Measurements from ENCODE around the gene RSF1. TPM values are rescaled to one million over a fixed set of nuclear protein-coding genes. Genes with fewer than 3 reads are reported as not detected.
"Not testable (repeated sequence)": the region's sequence is repeated elsewhere in the genome, so short reads cannot be mapped to it uniquely, and the experiment has no call there.

RSF1 gene, protein sequence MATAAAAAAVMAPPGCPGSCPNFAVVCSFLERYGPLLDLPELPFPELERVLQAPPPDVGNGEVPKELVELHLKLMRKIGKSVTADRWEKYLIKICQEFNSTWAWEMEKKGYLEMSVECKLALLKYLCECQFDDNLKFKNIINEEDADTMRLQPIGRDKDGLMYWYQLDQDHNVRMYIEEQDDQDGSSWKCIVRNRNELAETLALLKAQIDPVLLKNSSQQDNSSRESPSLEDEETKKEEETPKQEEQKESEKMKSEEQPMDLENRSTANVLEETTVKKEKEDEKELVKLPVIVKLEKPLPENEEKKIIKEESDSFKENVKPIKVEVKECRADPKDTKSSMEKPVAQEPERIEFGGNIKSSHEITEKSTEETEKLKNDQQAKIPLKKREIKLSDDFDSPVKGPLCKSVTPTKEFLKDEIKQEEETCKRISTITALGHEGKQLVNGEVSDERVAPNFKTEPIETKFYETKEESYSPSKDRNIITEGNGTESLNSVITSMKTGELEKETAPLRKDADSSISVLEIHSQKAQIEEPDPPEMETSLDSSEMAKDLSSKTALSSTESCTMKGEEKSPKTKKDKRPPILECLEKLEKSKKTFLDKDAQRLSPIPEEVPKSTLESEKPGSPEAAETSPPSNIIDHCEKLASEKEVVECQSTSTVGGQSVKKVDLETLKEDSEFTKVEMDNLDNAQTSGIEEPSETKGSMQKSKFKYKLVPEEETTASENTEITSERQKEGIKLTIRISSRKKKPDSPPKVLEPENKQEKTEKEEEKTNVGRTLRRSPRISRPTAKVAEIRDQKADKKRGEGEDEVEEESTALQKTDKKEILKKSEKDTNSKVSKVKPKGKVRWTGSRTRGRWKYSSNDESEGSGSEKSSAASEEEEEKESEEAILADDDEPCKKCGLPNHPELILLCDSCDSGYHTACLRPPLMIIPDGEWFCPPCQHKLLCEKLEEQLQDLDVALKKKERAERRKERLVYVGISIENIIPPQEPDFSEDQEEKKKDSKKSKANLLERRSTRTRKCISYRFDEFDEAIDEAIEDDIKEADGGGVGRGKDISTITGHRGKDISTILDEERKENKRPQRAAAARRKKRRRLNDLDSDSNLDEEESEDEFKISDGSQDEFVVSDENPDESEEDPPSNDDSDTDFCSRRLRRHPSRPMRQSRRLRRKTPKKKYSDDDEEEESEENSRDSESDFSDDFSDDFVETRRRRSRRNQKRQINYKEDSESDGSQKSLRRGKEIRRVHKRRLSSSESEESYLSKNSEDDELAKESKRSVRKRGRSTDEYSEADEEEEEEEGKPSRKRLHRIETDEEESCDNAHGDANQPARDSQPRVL (N-terminal part only)
- total RNA-seq = 19.9 TPM

DNA sequence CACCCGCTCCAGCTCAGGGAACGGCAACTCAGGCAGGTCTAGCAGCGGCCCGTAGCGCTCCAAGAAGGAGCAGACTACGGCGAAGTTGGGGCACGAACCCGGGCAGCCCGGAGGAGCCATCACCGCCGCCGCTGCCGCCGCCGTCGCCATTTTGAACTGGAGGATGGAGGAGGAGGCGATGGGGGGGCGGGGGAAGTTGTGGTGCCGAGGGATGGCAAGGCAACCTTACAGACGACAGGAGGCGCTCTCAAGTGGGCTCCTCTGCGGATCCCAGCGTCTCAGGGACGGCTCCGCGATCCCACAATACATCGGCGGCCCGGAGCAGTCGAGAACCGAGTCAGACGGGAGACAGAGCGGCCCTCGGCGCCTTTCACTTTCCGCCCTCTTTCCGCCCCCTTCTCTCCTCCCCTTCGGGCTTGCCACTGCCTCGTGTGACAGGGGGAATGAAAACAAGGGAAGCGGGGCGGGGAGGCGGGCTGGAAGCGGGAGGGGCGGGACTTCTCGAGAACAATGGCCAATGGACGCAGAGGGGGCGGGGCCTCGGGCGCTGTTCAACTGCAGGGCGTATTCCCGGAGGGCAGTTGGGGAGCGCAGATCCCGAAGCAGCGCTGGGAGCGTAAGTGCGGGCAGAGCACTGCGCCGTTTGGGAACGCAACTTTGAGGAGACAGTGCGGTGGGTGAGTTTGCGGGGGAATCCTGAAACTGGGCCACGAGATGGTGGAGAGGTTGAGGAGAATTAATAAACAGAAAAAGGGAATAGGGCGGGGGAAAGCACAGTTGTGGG lies at the start of gene RSF1, which contains the start of gene AAMDC:
Gene RSF1 (minus strand): TSS at position 158 of the 784 bp plus-strand sequence. CDS start 8 bp downstream, at position 150.
Gene AAMDC (plus strand): TSS at position 580 of the 784 bp plus-strand sequence. CDS start 21,353 bp downstream, outside the sequence.
- DNase-seq (ENCODE audit: low spot score) (peak; percentile 99), ATAC-seq (peak; percentile 91)

DNA sequence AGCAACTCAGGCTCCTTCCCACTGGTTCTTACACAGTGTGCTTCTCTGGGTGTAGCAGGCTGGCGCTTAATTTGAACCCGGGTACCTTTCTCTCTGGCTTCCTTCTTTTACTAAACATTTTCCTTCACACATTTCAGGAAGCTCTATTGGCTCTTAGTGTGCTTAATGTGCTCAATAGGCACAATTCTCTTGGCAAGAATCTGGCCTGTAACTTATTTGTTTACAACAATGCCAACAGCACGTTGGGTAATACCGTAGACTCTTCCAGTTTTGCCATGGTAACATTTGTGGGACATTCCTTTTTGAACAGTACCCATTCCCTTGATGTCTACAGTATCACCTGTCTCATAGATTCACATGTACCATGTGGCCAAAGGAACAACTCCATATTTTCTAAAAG lies 48.2 kb upstream of the RSF1 start:
- DNase-seq (ENCODE audit: low spot score) (no peak), ATAC-seq (peak; percentile 65)

DNA sequence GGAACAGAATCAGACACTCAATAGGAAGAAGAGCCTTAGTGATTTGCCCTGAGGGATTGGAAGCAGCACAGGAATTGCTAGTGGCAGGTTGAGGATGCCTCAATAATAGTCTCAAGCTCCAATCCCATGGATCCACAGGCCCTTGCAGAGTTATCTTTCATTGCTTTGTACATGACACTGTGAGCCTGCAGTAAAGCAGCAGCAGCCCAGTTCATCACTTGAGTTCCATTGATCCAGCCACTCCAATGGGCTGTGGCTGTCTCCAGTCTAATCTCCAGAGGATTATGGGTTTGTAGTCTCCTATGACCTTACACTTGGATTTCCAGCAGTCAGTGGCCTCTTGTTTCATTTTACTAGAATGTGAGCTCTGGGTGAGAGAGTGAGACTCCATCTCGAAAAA lies 45.8 kb upstream of the RSF1 start:
- ATAC-seq (no peak), DNase-seq (ENCODE audit: low spot score) (no peak)

DNA sequence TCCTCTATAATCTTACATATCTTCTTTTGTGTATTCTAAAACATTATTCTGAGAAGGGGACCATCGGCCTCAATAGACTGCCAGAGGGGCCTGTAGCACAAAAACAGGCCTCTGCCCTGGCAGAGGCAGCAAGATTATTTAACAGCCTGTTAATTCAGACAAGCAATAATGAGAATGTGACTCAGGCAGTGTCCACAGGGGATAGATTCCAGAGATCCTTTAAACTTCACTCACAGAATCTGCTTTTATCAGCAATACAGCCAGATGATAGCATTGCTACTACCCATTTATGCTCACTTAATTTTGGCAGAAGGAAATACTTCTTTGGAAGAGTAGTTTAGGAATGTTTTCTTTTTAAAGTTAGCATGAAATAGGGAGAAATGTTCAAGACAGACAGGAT lies 45.3 kb upstream of the RSF1 start:
- no peak for DNase-seq (ENCODE audit: low spot score)
- no peak for ATAC-seq

DNA sequence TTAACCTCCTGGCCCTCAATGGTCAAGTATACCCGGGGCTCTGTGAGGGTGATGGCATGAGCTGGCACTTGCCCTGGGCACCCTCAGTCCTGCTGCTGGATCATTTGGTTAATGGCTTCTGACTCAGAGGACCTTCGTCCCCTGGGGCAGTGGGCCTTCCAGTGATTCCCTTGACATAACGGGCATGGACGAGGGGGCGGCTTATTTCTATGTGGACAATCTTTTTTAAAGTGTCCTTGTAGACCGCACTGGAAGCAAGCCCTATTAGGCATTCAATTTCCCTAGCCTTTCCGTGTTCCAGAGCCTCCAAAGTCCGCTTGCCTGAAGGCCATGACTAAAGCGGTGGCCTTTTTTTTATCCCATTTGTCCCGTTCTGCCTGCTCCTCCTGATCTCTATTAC lies 40.9 kb upstream of the RSF1 start:
- not testable (repeated sequence) for ATAC-seq; DNase-seq (ENCODE audit: low spot score)

DNA sequence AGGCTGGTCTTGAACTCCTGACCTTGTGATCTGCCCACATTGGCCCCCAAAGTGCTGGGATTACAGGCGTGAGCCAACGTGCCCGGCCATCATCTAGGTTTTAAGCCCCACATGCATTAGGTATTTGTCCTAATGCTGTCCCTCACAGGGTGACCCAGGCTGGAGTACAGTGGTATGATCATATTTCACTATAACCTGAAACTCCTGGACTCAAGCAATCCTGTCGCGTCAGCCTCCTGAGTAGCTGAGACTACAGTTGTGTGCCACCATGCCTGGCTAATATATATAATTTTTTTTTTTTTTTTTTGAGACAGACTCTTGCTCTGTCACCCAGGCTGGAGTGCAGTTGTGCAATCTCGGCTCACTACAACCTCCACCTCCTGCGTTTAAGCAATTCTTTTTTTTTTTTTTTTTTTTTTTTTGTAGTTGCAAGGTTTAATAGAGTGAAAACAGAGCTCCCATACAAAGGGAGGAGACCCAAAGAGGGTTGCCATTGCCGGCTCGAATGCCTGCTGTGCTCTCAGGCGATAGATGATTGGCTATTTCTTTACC lies 37.5 kb upstream of the RSF1 start:
- not testable (repeated sequence) for DNase-seq (ENCODE audit: low spot score); ATAC-seq

DNA sequence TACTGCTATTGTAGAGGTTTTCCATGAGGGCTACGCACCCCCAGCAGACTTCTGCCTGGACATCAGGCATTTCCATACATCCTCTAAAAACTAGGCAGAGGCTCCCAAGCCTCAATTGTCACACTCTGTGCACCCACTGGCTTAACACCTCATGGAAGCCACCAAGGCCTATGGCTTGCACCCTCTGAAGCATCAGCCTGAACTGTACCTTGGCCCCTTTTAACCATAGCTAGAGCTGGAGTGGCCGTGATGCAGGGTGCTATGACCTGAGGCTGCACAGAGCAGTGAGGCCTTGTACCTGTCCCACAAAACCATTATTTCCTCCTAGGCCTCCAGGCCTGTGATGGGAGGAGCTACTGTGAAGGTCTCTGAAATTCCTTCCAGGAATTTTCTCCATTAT lies 34.3 kb upstream of the RSF1 start:
- ATAC-seq (no peak), DNase-seq (ENCODE audit: low spot score) (no peak)

DNA sequence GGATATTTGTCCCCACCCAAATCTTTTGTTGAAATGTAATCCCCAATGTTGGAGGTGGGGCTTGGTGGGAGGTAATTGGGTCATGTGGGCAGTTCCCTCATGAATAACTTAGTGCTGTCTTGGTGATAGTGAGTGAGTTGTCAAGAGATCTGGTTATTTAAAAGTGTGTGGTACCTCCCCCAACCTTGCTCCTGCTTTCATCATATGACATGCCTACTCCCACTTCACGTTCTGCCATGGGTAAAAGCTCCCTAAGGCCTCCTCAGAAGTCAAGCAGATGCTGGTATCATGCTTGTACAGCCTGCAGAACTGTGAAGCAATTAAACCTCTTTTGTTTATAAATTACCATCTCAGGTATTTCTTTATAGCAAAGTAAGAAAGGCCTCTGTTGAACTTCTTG lies 31.0 kb upstream of the RSF1 start:
- no peak for ATAC-seq
- DNase-seq (ENCODE audit: low spot score) = no peak

DNA sequence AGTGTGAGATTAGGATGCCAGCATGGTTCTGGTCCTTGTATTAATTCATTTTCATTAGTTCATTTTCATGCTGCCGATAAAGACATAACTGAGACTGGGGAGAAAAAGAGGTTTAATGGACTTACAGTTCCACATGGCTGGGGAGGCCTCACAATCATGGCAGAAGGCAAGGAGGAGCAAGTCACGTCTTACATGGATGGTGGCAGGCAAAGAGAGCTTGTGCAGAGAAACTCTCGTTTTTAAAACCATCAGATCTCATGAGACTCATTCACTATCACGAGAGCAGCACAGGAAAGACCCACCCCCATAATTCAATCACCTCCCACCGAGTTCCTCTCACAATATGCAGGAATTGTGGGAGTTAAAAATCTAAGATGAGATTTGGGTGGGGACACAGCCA lies 23.2 kb upstream of the RSF1 start:
- DNase-seq (ENCODE audit: low spot score) = not testable (repeated sequence)

DNA sequence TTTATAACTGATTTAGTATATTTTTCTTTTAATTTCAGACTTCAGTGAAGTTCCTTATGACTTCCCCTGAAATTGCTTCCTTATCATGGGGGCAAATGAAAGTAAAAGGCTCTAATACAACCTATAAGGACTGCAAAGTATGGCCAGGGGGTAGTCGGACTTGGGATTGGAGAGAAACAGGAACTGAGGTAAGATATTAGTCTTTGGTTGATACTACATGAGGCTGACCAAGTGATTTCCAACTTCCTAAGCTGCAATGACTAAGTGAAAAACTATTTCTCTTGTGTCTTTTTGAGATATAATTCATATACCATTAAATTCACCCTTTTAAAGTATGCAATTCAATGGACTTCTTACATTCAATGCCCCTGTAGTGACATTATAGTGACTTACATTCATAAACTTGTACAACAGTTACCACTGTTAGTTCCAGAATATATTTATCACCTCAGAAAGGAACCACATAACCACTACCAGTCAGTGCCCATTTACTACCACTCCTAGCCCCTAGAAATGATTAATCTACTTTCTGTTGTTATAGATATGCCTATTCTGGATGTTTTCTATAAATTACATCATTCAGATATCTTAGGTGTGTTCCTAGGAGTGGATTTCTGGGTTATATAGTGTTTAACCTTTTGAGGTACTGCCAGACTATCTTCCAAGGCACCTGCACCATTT lies 22.1 kb upstream of the RSF1 start:
- no peak for DNase-seq (ENCODE audit: low spot score)
- no peak for ATAC-seq

More for the DNA sequence above, 23.2 kb upstream of the RSF1 start:
- not testable (repeated sequence) for ATAC-seq

DNA sequence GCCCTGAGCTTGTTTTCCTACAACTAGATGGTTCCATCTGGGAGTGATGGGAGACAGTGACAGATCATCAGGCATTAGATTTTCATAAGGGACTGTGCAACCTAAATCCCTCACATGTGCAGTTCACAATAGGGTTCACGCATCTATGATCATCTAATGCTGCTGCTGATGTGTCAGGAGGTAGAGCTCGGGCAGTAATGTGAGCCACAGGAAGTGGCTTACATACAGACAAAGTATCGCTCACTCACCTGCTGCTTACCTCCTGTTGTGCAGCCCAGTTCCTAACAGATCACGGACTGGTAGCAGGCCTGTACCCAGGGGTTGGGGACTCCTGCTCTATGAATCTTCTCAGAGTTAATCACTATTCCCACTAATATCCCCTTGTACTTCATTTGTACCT lies 12.8 kb upstream of the RSF1 start:
- ATAC-seq (no peak), DNase-seq (ENCODE audit: low spot score) (no peak)

DNA sequence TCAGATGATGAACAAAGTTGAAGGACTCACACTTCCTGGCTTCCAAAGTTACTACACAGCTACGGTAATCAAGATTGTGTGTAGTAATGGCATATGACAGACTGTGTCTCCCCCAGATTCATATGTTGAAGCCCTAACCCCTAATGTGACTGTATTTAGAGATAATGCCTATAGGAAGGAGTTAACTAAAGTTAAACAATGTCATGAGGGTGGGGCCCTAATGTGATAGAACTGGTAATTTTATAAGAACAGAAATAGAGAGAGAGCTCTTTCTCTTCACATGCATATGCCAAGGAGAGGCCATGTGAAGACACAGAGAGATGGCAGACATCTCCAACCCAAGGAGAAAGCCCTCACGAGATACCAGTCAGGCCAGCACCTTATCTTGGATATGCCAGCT lies 8.4 kb upstream of the RSF1 start:
- no peak for ATAC-seq
- no peak for DNase-seq (ENCODE audit: low spot score)

DNA sequence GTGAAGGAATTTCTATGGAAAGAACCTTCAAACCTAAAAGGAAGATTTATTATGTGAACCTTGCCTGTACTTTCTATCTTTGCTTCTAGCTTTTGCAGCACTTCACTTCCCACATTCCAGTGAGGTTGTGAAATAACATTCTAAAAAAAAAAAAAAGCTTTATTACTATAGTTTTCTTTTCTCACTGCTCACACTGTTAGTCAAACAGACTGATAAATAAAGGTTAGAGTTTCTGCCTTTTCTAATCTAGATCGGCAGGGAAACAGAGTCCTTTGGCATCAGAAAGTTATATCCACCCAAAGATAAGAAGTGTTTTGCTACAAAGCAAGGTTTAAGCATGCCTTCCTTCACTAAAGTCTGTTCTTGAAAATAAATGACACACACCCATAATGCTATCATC lies 3.3 kb upstream of the RSF1 start:
- DNase-seq (ENCODE audit: low spot score) (no peak), ATAC-seq (no peak)

DNA sequence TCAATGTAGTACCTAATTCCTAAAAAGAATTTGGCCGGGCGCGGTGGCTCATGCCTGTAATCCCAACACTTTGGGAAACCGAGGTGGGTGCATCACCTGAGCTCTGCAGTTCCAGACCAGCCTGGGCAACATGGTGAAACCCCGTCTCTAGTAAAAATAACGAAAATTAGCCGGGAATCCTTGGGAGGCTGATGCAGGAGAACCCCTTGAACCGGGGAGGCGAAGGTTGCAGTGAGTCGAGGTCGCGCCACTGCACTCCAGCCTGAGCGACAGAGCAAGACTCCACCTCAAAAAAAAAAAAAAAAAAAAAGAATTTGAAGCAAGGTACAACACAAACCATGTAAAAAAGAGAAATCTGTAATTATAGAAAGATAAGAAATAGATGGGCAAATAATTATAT lies 1.6 kb upstream of the RSF1 start:
- DNase-seq (ENCODE audit: low spot score); ATAC-seq: not testable (repeated sequence)

DNA sequence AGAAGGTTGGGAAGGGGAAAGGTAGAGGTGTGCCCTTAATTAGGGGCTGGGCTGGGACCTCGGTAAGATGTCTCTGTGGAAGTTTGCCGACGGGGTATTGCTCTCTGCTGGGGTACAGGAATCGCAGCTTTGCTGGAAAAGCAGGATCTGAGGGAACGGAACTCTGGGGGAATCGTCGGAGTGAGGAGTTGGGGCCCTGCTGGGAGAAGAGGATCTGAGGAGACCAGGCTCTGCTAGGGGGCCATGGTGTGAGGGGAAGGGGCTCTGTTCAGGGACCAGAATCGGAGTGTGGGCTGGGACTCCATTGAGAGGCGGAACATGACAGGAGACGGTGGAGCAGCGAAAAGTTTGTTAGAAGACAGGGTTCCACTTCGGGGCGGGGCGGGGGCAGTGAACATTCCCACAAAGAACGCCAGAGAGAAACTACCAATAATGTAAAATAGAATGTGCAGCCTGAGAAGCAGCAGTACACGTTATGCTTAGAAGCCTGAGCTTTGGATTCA lies 878 bp upstream of the RSF1 start:
- peak; percentile 48 for DNase-seq (ENCODE audit: low spot score)
- peak; percentile 1 for ATAC-seq

DNA sequence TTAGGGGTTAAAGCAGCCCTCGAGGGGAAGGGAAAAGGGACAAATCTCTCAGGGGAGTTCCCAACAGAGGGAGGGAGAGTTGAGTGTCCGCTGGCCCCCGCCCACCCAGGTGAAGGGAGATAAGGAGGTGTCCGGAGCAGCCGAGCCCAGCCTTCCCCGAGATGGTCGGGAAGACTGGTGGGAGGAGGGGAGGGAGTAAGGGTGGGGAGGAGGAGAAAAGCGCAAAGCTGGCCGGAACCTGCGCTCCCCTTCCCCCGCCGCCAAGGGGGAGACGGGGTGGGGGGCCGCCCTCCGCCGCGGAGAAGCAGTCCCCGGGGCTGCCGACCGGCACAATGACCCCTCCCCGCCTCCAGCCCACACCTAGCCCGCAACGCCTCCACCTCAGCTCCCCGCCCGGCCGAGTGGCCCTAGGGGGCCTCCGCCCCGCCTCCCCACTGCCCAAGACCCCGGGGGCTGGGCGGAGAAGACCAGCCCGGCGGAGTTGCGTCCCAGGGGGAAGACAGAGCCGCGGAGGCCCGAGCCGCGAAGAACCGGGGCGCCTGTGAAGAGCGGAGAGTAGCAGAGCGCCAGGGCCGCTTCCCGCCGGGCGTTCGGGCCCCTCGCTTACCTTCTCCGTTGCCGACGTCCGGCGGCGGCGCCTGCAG lies 479 bp downstream of the RSF1 start:
- peak; percentile 58 for DNase-seq (ENCODE audit: low spot score)
- ATAC-seq = peak; percentile 20

DNA sequence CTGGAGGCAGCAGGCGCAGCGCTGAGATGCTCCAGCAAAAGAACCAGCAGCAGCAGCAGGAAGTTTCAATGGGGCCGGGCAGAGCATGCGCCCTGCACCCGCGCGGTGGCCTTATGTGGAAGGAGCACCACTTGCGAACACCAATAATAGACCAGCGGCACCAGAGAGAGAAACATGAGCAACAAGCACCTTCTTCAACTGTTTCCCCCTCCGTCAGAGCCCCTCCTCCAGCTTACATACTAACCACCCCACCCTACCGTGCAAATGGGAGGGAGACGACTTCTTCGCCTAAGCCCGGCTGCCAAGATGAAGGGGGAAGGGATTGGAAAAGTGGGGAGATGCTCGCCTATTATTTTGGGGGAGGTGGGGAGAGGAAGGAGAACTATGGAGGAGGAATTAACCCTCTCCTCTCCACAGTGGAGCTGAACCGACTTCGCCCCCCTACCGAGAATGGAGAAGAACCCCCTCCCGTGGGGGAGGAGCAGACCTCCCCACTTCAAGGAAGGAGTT lies 1.1 kb downstream of the RSF1 start:
- DNase-seq (ENCODE audit: low spot score) (peak; percentile 81), ATAC-seq (peak; percentile 54)

DNA sequence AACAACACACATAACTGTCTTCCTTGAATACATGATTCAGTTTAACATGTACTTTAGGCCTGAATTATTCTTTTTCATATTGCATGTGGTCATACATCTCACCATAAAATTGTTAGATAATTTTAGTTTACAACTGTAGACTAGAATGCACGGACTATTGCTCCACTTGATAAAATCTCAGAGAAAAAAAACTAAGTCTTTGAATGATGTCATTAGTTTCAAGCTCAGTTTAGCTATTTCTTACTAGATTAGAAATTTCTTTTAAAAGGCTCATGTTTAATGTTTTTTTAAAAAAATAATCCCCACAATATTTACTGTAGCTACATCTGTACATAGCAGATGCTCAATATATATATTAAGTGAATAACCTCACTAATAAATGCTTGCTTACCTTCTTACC lies 5.1 kb downstream of the RSF1 start:
- ATAC-seq = no peak

More for the DNA sequence above, 5.1 kb downstream of the RSF1 start:
- DNase-seq (ENCODE audit: low spot score) = no peak

Data from left lobe of liver (tissue), 2 donors.